HG03025 (cell line): ENCODE measurements around the gene KLF13.

Source experiments
- ATAC-seq: cut with Tn5 transposase; IDR thresholded peaks from one replicate; pipeline ENCODE4 v1.9.1; 2021; ENCODE audit warnings: mild to moderate bottlenecking, moderate library complexity; ENCODE audit not compliant: unreplicated experiment, low FRiP score

The KLF13 gene

GRCh38 chr15:31298707-31299172 lies 27.9 kb upstream of the KLF13 start:
- ATAC-seq = no peak

- ATAC-seq = no peak
Measured at GRCh38 chr15:31300208-31300661, 26.4 kb upstream of the KLF13 start.

- no peak for ATAC-seq
Measured at GRCh38 chr15:31300981-31301672, 25.5 kb upstream of the KLF13 start.

DNA sequence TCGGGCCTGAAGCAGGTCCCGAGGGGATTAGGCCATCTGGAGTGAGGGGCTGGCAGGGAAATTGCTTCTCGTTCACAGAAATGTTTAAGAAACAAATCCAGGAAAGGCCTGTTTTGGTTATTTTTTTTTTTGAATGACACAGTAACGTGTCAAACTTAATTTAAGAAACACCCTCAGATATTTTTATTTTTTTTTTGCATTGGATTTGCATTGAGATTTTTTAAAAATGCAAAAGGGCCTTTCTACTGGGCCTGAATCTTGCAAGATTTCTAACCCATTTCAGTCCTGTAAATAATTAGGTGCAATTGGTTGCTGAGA lies 25.0 kb upstream of the KLF13 start:
- ATAC-seq = no peak

GRCh38 chr15:31302029-31302657 lies 24.5 kb upstream of the KLF13 start:
- no peak for ATAC-seq

- ATAC-seq = no peak
Measured at GRCh38 chr15:31302778-31303725, 23.6 kb upstream of the KLF13 start.

- ATAC-seq = no peak
Measured at GRCh38 chr15:31303726-31304648, 22.6 kb upstream of the KLF13 start.

DNA sequence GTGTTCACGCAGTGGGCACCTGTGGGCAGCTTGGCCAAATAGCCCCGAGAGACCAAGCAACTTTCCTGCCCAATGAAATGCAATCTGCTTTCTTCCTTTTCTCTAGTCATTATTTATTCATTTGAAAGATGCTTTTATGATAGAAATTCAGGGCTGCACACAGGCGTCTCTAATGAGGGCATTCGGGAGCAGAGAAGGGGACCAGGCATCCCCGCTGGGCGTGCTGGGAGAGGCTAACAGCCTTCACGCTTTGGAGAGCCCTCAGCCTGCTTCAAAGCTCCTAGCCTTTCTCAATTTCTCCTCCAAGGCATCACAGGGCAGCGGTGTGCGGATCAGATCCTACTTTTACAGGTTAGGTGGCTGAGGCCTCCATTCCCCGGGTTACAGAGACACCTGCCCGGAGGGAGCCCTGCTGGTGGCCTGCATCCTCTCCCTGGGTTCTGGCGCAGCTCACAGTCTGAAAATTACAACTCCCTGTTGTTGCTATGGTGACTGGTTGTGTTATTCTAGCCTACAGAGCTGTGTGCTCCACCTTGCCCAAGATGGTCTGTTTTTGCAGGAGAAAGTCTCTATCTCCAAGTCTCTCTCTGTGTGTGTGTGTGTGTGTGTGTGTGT lies 21.8 kb upstream of the KLF13 start:
- ATAC-seq = no peak

GRCh38 chr15:31305375-31305774 lies 21.3 kb upstream of the KLF13 start:
- no peak for ATAC-seq

DNA sequence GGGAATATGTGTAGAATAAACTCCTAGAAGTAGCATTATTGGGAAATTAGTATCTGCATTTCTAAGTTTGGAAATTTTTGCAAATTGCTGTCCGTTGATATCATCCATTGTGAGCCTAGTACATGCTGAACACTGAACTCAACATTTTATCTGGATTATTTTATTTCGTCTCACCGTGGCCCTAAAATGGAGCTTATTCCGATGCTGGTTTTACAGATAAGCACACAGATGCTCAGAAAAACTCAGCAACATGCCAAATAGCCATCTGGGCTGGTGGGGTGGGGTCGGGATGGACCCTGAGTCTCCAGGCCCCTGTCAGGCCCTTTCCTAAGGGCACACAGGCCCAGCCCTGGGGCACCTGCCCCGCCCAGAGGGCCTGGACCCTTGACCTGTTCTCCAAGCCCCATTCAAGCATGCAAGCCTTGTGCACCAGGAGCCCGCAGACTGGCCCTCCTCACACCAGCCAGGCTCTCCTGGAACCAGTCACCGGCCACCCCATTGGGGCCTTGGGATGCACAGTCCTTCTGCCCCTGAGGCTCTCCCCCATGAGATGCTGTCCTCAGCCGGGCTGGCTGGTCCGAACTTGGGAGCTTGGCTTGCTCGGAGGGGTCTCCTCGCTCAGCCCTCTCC lies 20.7 kb upstream of the KLF13 start:
- no peak for ATAC-seq

DNA sequence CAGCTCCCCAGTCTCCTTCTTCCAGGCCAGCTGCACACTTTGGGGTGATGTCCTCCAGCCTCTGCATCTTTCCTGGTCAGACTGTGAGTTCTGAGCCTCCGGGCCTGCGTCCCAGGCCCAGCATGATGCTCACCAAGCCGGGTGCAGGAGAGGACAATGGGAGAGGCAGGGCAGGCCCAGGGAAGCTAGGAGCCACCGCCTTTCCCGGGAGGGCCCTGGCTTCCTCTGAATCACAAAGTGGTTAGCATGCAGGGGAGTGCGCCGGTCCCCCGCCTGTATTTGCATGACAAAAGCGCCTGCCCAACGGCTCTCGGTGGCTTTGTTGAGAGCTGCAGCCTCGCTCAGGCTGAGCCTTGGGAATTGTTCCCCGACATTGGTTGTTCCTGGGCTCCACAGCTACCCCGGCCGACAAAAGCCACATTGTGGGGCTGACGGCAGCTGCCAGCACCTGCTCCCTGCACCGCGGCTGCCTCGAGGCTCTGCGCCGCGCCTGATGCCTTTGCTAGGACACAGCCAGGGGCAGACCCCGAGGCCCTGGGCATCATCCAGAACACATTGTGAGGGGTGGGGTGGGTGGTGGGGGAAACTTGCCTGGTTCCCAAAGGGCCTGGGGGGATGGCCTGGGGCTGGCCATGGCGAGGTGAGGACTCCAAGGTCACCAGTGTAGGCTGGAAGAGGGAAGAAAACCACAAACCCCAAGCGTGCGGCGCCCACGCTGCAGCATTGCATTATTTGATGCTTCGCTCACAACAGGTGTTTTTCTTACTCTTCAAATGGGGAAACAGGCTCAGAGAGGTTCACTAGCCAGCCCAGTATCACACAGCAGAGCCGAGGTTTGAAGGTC lies 20.0 kb upstream of the KLF13 start:
- no peak for ATAC-seq

- no peak for ATAC-seq
Measured at GRCh38 chr15:31307270-31308184, 19.1 kb upstream of the KLF13 start.

DNA sequence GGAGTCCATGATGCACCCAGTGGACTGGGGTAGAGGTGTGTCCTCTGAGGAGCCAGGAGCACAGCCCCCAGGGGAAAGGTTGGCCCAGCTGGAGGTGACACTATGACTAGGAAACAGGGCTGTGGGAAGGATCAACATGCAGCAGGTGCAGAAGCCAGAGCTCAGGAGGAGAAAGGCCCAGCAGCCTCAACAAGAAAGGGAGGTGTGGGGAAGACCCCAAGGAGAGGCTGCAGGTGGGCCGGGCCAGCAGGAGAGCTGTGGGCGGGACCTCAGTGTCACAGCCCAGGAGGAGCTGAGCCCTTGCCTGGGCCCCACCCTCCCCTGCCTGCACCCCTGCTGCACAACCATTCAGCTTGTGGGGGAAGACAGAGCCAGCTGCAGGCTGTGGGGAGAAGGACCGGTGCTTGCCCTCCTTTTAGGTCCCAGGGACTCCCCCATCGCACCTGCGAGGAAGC lies 18.4 kb upstream of the KLF13 start:
- no peak for ATAC-seq

DNA sequence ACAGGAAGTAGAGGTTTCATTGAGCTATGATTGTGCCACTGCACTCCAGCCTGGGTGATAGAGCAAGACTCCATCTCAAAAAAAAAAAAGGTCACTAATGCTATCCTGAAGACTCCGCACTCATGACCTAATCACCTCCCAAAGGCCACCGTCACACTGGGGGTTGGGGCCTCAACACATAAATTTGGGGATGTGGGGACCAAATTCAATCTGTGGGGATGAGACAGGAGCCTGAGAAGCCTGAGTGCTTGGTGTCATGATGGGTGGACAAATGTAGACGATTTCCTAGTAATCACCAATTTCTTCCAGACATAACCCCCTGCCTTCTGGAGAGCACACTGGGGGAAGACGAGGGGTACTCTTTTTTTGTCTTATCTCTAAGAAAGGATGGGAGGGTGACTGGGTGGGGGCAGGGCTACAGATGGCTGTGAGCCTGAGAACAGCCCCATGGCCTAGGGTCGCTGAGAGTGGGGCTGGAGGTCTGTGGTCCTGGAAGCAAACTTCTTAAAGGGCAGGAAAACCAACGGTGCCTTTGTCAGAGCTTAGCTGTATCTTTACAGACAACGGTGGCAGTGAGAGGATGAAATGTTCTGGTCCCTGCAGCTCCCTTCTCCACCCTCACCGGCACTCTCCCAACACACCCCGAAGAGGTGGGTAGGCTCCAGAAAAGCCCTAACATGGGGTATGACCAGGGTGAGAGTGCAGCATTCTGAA lies 16.6 kb upstream of the KLF13 start:
- ATAC-seq = no peak

DNA sequence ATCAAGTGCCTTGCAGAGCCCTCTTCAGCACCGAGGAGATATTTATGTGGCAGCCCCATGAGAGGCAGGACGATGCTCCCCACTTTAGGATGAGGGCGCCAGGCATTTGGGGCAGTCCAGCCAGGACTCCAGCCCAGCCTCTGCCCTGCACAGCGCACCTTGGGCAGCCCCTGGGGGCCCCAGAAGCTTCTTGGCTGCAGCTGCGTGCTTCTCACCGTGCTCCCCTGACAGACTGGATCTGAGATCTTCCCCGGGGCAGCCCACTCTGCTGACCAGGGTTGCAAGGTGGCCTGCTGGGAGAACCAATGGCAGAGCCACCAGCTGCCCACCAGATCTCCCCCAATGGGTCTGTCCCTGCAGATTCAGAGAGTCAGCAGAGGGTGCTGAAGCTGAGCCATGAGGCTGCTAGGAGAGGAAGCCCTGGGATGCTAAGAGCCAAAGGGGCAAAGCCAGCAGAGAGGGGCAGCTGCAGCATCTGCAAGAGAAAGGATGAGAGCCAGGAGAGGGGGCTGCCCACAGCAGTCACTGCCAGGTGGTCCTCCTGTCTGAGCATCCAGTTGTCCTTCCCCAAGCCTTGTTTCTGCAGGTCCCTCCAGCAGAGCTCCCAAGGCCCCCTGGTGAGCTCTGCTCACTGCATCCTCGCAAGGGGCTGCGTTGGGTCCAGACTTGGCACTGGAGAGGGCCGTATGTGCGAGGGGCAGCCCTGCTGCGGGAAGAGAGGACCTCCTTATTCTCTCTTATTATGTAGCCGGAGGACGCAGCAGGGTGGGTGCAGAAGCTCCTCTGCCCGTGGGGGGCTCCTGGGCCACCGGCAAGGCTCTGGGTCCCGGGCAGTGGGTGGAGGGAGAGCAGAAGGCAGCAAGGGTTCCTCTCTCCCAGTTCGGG lies 14.7 kb upstream of the KLF13 start:
- no peak for ATAC-seq

DNA sequence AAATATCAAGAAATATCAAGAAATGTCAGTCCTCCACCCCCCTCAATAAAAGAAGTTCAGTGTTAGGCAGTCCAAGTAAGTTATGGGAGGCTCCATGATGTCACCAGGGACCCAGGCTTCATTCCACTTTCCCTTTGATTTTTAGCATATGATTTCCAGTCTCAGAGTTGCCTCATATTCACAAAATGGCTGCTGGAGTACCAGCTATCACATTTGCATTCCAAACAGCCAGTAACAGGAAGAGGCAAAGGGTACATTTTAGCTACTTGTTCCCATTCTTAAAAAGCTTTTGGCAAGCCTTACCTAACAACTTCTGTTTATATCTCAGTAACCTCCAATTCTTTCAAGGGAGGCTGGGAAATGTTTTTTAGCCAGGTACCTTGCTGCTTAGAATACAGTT lies 13.4 kb upstream of the KLF13 start:
- no peak for ATAC-seq
